ENCODE results near the gene KIRREL3. TPM values are rescaled to one million over a fixed set of nuclear protein-coding genes. Genes with fewer than 3 reads are reported as not detected.

Gene KIRREL3
- total RNA-seq, 1 experiment from 2014 or later: 0.44 TPM

DNA sequence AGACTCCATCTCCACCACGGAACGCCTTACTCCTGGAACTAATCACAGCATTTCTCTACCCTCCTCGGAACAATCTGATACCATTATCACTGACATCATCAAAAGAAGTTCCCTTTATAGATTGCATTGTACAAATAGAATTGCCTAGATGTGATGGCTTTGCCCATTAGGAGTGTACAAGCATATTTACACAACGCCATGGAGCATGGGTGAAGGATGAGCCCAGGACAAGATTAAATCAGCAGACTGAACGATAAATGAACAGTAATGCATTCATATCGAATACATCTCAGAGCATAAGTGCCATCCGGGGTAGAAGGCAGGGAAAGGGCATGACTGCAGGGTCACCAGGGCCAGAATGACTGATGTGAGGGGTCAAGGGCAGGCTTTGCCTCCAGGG, 57.3 kb downstream of the KIRREL3 start:
- H4K20me1 ChIP-seq (ENCODE audit: low read length): no peaks in the 10 kb centered on the region
- ChIA-PET CTCF (no interaction called here), POLR2A (ENCODE audit: unreplicated experiment) (no interaction called here)
- no peak for TF ChIP-seq EZH2 (IDR thresholded peaks at IDR 0.05; ENCODE audit: low read length, unreplicated experiment)
- TF ChIP-seq, protein P1, sequence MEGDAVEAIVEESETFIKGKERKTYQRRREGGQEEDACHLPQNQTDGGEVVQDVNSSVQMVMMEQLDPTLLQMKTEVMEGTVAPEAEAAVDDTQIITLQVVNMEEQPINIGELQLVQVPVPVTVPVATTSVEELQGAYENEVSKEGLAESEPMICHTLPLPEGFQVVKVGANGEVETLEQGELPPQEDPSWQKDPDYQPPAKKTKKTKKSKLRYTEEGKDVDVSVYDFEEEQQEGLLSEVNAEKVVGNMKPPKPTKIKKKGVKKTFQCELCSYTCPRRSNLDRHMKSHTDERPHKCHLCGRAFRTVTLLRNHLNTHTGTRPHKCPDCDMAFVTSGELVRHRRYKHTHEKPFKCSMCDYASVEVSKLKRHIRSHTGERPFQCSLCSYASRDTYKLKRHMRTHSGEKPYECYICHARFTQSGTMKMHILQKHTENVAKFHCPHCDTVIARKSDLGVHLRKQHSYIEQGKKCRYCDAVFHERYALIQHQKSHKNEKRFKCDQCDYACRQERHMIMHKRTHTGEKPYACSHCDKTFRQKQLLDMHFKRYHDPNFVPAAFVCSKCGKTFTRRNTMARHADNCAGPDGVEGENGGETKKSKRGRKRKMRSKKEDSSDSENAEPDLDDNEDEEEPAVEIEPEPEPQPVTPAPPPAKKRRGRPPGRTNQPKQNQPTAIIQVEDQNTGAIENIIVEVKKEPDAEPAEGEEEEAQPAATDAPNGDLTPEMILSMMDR (conservative IDR thresholded peaks at IDR 0.05; ENCODE audit: low read depth, low read length): no peak
- TF ChIP-seq EZH2phosphoT487 (IDR thresholded peaks at IDR 0.05; ENCODE audit: borderline replicate concordance, low read length): no peak
- H2AFZ ChIP-seq (ENCODE audit: low read length): no peak overlapping the region
- H3K9me2 ChIP-seq (replicated peaks; ENCODE audit: low read length): no peaks in the 10 kb centered on the region
- DNase-seq (no peak), ATAC-seq (no peak)
- no peak overlapping the region for H3K9ac ChIP-seq (ENCODE audit: low read length)
- intact Hi-C loops (cut with micrococcal nuclease): no loop called here
- H3K9me3 ChIP-seq (ENCODE audit: low read length): no peaks in the 10 kb centered on the region
- no peaks in the 10 kb centered on the region for H3K4me1 ChIP-seq (ENCODE audit: insufficient read depth, low read length)
- H3F3A ChIP-seq (ENCODE audit: low read length, unreplicated experiment): no peaks in the 10 kb centered on the region
- H3K79me2 ChIP-seq (ENCODE audit: low read length): no peaks in the 10 kb centered on the region
- H3K4me3 ChIP-seq (ENCODE audit: low read length): no peak overlapping the region
- H3K27ac ChIP-seq (ENCODE audit: low read length): no peak overlapping the region
- BruUV-seq (replicated peaks): no TSS peak
- no peak overlapping the region for H3K4me2 ChIP-seq (ENCODE audit: low read length)
- H3K36me3 ChIP-seq (ENCODE audit: low read depth, low read length): no peaks in the 10 kb centered on the region
- peaks cover 44% of the 10 kb centered on the region for H3K27me3 ChIP-seq (ENCODE audit: low read length)

DNA sequence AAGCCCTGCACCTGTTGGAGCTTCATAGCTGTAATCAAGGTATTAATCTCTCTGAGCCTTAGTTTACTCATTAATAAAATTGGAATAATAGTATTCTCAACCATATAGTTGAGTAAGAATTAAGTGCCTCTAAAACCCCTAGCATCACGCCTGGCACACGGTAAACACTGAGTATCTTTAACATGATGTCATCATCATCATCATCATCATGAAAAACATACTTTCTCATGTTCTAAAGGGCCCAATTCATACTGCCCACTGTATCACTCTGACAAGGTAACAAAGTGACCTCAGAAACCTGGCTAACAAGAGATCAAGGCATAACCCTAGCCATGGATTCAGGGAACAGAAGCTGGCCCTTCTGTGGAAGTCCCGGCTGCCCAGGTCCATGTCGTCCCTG, 58.4 kb downstream of the KIRREL3 start:
- no peaks in the 10 kb centered on the region for H3K9me2 ChIP-seq (replicated peaks; ENCODE audit: low read length)
- H3K4me1 ChIP-seq (ENCODE audit: insufficient read depth, low read length): no peaks in the 10 kb centered on the region
- ChIA-PET POLR2A (ENCODE audit: unreplicated experiment) (no interaction called here), CTCF (no interaction called here)
- H3F3A ChIP-seq (ENCODE audit: low read length, unreplicated experiment): no peaks in the 10 kb centered on the region
- peaks cover 39% of the 10 kb centered on the region for H3K27me3 ChIP-seq (ENCODE audit: low read length)
- no peak for DNase-seq
- TF ChIP-seq, protein P1 (conservative IDR thresholded peaks at IDR 0.05; ENCODE audit: low read depth, low read length): no peak
- no peak for TF ChIP-seq EZH2 (IDR thresholded peaks at IDR 0.05; ENCODE audit: low read length, unreplicated experiment)
- TF ChIP-seq EZH2phosphoT487 (IDR thresholded peaks at IDR 0.05; ENCODE audit: borderline replicate concordance, low read length): no peak
- BruUV-seq (replicated peaks): no TSS peak
- H3K4me2 ChIP-seq (ENCODE audit: low read length): no peak overlapping the region
- no peaks in the 10 kb centered on the region for H3K9me3 ChIP-seq (ENCODE audit: low read length)
- ATAC-seq: no peak
- H3K9ac ChIP-seq (ENCODE audit: low read length): no peak overlapping the region
- no peaks in the 10 kb centered on the region for H4K20me1 ChIP-seq (ENCODE audit: low read length)
- no peak overlapping the region for H3K27ac ChIP-seq (ENCODE audit: low read length)
- no peaks in the 10 kb centered on the region for H3K36me3 ChIP-seq (ENCODE audit: low read depth, low read length)
- intact Hi-C loops (cut with micrococcal nuclease): no loop called here
- H2AFZ ChIP-seq (ENCODE audit: low read length): no peak overlapping the region
- H3K4me3 ChIP-seq (ENCODE audit: low read length): no peak overlapping the region
- no peaks in the 10 kb centered on the region for H3K79me2 ChIP-seq (ENCODE audit: low read length)

DNA sequence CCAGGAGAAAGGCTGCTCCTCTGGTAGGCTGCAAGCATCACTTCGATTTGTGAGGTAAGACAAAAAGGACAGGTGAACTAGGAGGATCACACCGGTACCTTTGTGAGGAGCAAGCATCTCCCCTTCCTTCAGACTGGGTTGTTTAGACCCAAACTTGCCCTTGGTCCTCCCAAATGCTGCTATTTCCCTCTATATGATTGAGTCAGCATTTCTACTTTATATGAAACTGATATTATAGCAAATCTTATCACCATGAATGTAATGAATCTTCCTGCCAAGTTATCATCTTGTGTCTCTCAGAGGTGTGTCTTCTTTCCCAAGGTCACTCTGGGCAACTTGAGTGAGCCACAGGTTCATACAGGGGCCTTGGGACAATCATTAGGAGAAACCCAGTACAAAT, 61.0 kb downstream of the KIRREL3 start:
- no peaks in the 10 kb centered on the region for H3F3A ChIP-seq (ENCODE audit: low read length, unreplicated experiment)
- H2AFZ ChIP-seq (ENCODE audit: low read length): no peak overlapping the region
- H3K27me3 ChIP-seq (ENCODE audit: low read length): peaks cover 30% of the 10 kb centered on the region
- no peak overlapping the region for H3K4me2 ChIP-seq (ENCODE audit: low read length)
- no TSS peak for BruUV-seq (replicated peaks)
- ChIA-PET POLR2A (ENCODE audit: unreplicated experiment) (no interaction called here), CTCF (no interaction called here)
- H3K36me3 ChIP-seq (ENCODE audit: low read depth, low read length): no peaks in the 10 kb centered on the region
- no peak for ATAC-seq
- no peaks in the 10 kb centered on the region for H3K4me1 ChIP-seq (ENCODE audit: insufficient read depth, low read length)
- intact Hi-C loops (cut with micrococcal nuclease): no loop called here
- DNase-seq: no peak
- H4K20me1 ChIP-seq (ENCODE audit: low read length): no peaks in the 10 kb centered on the region
- H3K9ac ChIP-seq (ENCODE audit: low read length): no peak overlapping the region
- TF ChIP-seq, protein P1 (conservative IDR thresholded peaks at IDR 0.05; ENCODE audit: low read depth, low read length): no peak
- H3K27ac ChIP-seq (ENCODE audit: low read length): no peak overlapping the region
- H3K79me2 ChIP-seq (ENCODE audit: low read length): no peaks in the 10 kb centered on the region
- H3K4me3 ChIP-seq (ENCODE audit: low read length): no peak overlapping the region
- H3K9me3 ChIP-seq (ENCODE audit: low read length): no peaks in the 10 kb centered on the region
- no peaks in the 10 kb centered on the region for H3K9me2 ChIP-seq (replicated peaks; ENCODE audit: low read length)

All from PC-3 (cell line).